K562 (cell line): ENCODE results near the gene NTPCR. TPM values are rescaled to one million over a fixed set of nuclear protein-coding genes. Genes with fewer than 3 reads are reported as not detected.

Experiments
- ATAC-seq: fragments of 200-7000 bp; cut with Tn5 transposase; 3 replicates; pipeline ENCODE4 v1.9.1; 2020; ENCODE audit warnings: moderate library complexity
- BruUV-seq: library from RNA; stranded (reverse); fragments of 400-500 nt; replicated peaks from 2 replicates; lab custom pipeline; 2021; lab: Mats Ljungman, UMichigan
- CTCF ChIA-PET: fragments of 300-600 bp; formaldehyde crosslinking; extraction: SDS; loops from one replicate; lab custom pipeline; 2021; ENCODE audit warnings: low intra/inter-chr PET ratio; lab: Yijun Ruan, JAX
- POLR2A ChIA-PET: fragments of 300-600, 350-650 bp; sonication (Branson Sonifier 250); formaldehyde crosslinking; extraction: SDS; loops from one replicate; lab custom pipeline; 2021; ENCODE audit warnings: antibody characterized with exemption, inconsistent platforms; lab: Yijun Ruan, JAX
- DNase-seq, 4 experiments: peaks; one replicate each; pipeline versions ENCODE4 v3.0.0 to v3.0.0-alpha.2; 2011 to 2018; ENCODE audit warnings: low spot score in 3 of 4, mixed read lengths in 3 of 4; ENCODE audit errors: extremely low read depth in 1 of 4
- FAIRE-seq: peaks from 2 replicates; lab custom pipeline; 2011; peaks lifted over from hg19 to GRCh38; lab: Jason Lieb, UNC
- H2AFZ ChIP-seq: 2 replicates; pipeline ENCODE4 v1.6.0; 2011; ENCODE audit warnings: low read depth, low read length, control low read depth, inconsistent platforms
- H3K27ac ChIP-seq: fragments of 200-600 bp; 3 replicates; pipeline ENCODE4 v1.8.0; 2011; ENCODE audit warnings: low read depth, mild to moderate bottlenecking, control low read depth, inconsistent platforms, low read length, moderate library complexity, mixed read lengths; ENCODE audit errors: extremely low read depth
- H3K27me3 ChIP-seq, 2 experiments: fragments of 300-600 bp in 1 of 2; 2 replicates in 1 of 2; 3 replicates in 1 of 2; pipeline versions ENCODE4 v1.6.0 to v1.8.0; 2011; ENCODE audit warnings: inconsistent platforms in 2 of 2, low read length in 2 of 2, mild to moderate bottlenecking in 1 of 2, mixed read lengths in 1 of 2, moderate library complexity in 1 of 2; ENCODE audit not compliant: control insufficient read depth in 2 of 2, insufficient read depth in 2 of 2
- H3K36me3 ChIP-seq: fragments of 300-600 bp; 3 replicates; pipeline ENCODE4 v1.8.0; 2011; ENCODE audit warnings: mild to moderate bottlenecking, low read length, inconsistent platforms; ENCODE audit not compliant: control insufficient read depth, insufficient read depth
- H3K4me1 ChIP-seq, 2 experiments: fragments of 200-600 bp in 1 of 2; replicated peaks in 1 of 2; 2 replicates in 1 of 2; 3 replicates in 1 of 2; pipeline versions ENCODE4 v1.5.1 to v1.8.0; 2011; ENCODE audit warnings: inconsistent platforms in 2 of 2, low read length in 2 of 2, mild to moderate bottlenecking in 1 of 2, mixed read lengths in 1 of 2, moderate library complexity in 1 of 2; ENCODE audit not compliant: control insufficient read depth in 2 of 2, insufficient read depth in 2 of 2
- H3K4me2 ChIP-seq: 2 replicates; pipeline ENCODE4 v1.6.1; 2011; ENCODE audit warnings: low read length, control low read depth, inconsistent platforms, mixed read lengths; ENCODE audit not compliant: insufficient read depth
- H3K4me3 ChIP-seq: fragments of 200-600 bp; sonication (generic), shearing (Covaris generic); 2 replicates; pipeline ENCODE4 v1.5.1; 2016; ENCODE audit warnings: control low read depth, inconsistent platforms
- H3K79me2 ChIP-seq: fragments of 200-600 bp; 3 replicates; pipeline ENCODE4 v1.8.0; 2011; ENCODE audit warnings: low read length, inconsistent platforms; ENCODE audit not compliant: control insufficient read depth, insufficient read depth
- H3K9ac ChIP-seq, 2 experiments: 2 replicates each; pipeline versions ENCODE4 v1.6.0 to v1.6.1; 2011; ENCODE audit warnings: low read depth in 2 of 2, low read length in 2 of 2, control low read depth in 1 of 2, inconsistent platforms in 1 of 2, mild to moderate bottlenecking in 1 of 2, mixed read lengths in 1 of 2; ENCODE audit not compliant: insufficient read depth in 1 of 2
- H3K9me1 ChIP-seq: one replicate; pipeline ENCODE4 v1.6.0; 2011; ENCODE audit warnings: inconsistent platforms, mild to moderate bottlenecking, low read length, moderate library complexity; ENCODE audit not compliant: control insufficient read depth, insufficient read depth
- H3K9me3 ChIP-seq: replicated peaks from 2 replicates; pipeline ENCODE4 v1.5.1; 2011; ENCODE audit warnings: low read depth, low read length, inconsistent platforms; ENCODE audit not compliant: control insufficient read depth, insufficient read depth
- H4K20me1 ChIP-seq: replicated peaks from 2 replicates; pipeline ENCODE4 v1.6.1; 2011; ENCODE audit warnings: low read length, inconsistent platforms, mixed read lengths; ENCODE audit not compliant: control insufficient read depth, insufficient read depth
- ARNT ChIP-seq, 2 experiments: fragments of 450-650 bp; IDR thresholded peaks; 2 replicates each; pipeline ENCODE4 v1.6.1; 2016; ENCODE audit warnings: mild to moderate bottlenecking in 1 of 2
- CBX3 ChIP-seq, 2 experiments: IDR thresholded peaks; 1 replicate in 1 of 2; 2 replicates in 1 of 2; pipeline ENCODE4 v1.6.1; 2012; ENCODE audit warnings: inconsistent platforms in 2 of 2, low read length in 2 of 2, borderline replicate concordance in 1 of 2, control low read depth in 1 of 2
- CBX5 ChIP-seq: IDR thresholded peaks from 2 replicates; pipeline ENCODE4 v1.6.1; 2014; ENCODE audit warnings: low read depth, borderline replicate concordance
- CREB1 ChIP-seq, 2 experiments: sonication (generic) in 1 of 2; formaldehyde crosslinking in 1 of 2; IDR thresholded peaks; 2 replicates each; pipeline versions ENCODE4 v1.6.1 to v1.8.0; 2012 to 2022; ENCODE audit warnings: inconsistent platforms in 1 of 2, mild to moderate bottlenecking in 1 of 2, missing genetic modification reagents in 1 of 2, moderate library complexity in 1 of 2
- KAT2B ChIP-seq: IDR thresholded peaks from one replicate; pipeline ENCODE4 v1.6.1; 2012; ENCODE audit warnings: low read depth, mild to moderate bottlenecking, control low read depth, inconsistent platforms, low read length, moderate library complexity
- KDM4B ChIP-seq, 2 experiments: fragments of 450-650 bp in 1 of 2; sonication (generic) in 1 of 2; IDR thresholded peaks; 2 replicates each; pipeline ENCODE4 v1.6.1; 2016 to 2017; ENCODE audit warnings: borderline replicate concordance in 2 of 2, antibody characterized with exemption in 1 of 2, low read depth in 1 of 2, mild to moderate bottlenecking in 1 of 2
- KHSRP ChIP-seq: fragments of 450-650 bp; IDR thresholded peaks from 2 replicates; pipeline ENCODE4 v1.6.1; 2017
- NR4A1 ChIP-seq, 2 experiments: fragments of 250-450 bp in 1 of 2; fragments of 450-650 bp in 1 of 2; sonication (Bioruptor Pico) in 1 of 2; IDR thresholded peaks; 2 replicates each; pipeline versions ENCODE4 v1.4.0 to v1.6.1; 2016 to 2020; ENCODE audit warnings: mild to moderate bottlenecking in 2 of 2, missing compliant biosample characterization in 1 of 2, missing genetic modification characterization in 1 of 2, moderate library complexity in 1 of 2
- PHF8 ChIP-seq: fragments of 200-600 bp; sonication (generic); IDR thresholded peaks from 2 replicates; pipeline ENCODE4 v1.6.1; 2012; ENCODE audit warnings: mixed run types, mild to moderate bottlenecking, inconsistent platforms, low read length, moderate library complexity, borderline replicate concordance
- POLR3A ChIP-seq: IDR thresholded peaks from 2 replicates; pipeline ENCODE4 v1.6.1; 2011; ENCODE audit warnings: borderline replicate concordance, mild to moderate bottlenecking, moderate library complexity; ENCODE audit not compliant: insufficient read length, insufficient read depth; ENCODE audit errors: extremely low read depth
- SMARCA4 ChIP-seq: fragments of 450-650 bp; IDR thresholded peaks from 2 replicates; pipeline ENCODE4 v1.6.1; 2016
- TBP ChIP-seq: optimal IDR thresholded peaks from 2 replicates; pipeline ENCODE3; 2011; ENCODE audit warnings: low read depth, low read length, improper control_type of control experiment
- ZFP36 ChIP-seq: fragments of 150-350 bp; IDR thresholded peaks from 2 replicates; pipeline ENCODE4 v1.6.1; 2018; ENCODE audit warnings: low read length, low read depth; ENCODE audit not compliant: partially characterized antibody
- ZNF263 ChIP-seq: sonication (generic); formaldehyde crosslinking; IDR thresholded peaks from 2 replicates; pipeline ENCODE4 v1.8.0; 2022; ENCODE audit warnings: mild to moderate bottlenecking, missing genetic modification reagents, borderline replicate concordance
- ZNF696 ChIP-seq: fragments of 250-450 bp; sonication (Bioruptor Pico); conservative IDR thresholded peaks from 2 replicates; pipeline ENCODE4 v1.4.0; 2020; ENCODE audit warnings: mild to moderate bottlenecking, moderate library complexity
- ZSCAN29 ChIP-seq: fragments of 450-650 bp; IDR thresholded peaks from 2 replicates; pipeline ENCODE4 v1.6.1; 2017
- WGBS: fragments of 100-300 bp; shearing (Covaris generic); methylation state at CpG from one replicate; pipeline ENCODE4 v1.1.6; 2016; ENCODE audit warnings: low coverage, mixed read lengths; ENCODE audit not compliant: insufficient coverage; ENCODE audit errors: missing lambda C conversion rate; 5-methylcytosine and 5-hydroxymethylcytosine counted together
- in situ Hi-C: fragments of 300-500 bp; cut with MboI; formaldehyde crosslinking; loops from 4 replicates; pipeline ENCODE4 v1.15.0; 2018; ENCODE audit warnings: inconsistent platforms, mixed read lengths
- intact Hi-C: fragments of 100-400 bp; cut with micrococcal nuclease; formaldehyde crosslinking; loops from 2 replicates; pipeline ENCODE4 v1.14.2; 2022
- polyA plus RNA-seq, 8 experiments: library from polyadenylated mRNA; depleted of rRNA in 4 of 8; stranded (reverse) in 5 of 8; unstranded in 3 of 8; fragments of >200 nt; fragmentation: Nextera tagmentation in 2 of 8; fragmentation: Illumina TruSeq in 1 of 8; extraction: Ambion mirVana in 2 of 8; extraction: Trizol in 1 of 8; gene quantifications; 2 replicates each; pipeline versions ENCODE4 v1.2.1 to v1.2.3, GENCODE V29; 2011 to 2014; ENCODE audit warnings: inconsistent platforms in 1 of 8, missing spikeins in 1 of 8
- total RNA-seq, 7 experiments: library from RNA; depleted of rRNA in 6 of 7; stranded (reverse); fragments of >200 nt in 6 of 7; fragmentation: Illumina TruSeq in 2 of 7; extraction: Trizol in 2 of 7; gene quantifications; 2 replicates each; pipeline versions ENCODE4 v1.2.1 to v1.2.3, GENCODE V29; 2011 to 2021; ENCODE audit warnings: low replicate concordance in 1 of 7
- TF ChIP-seq, protein P1 (sequence below): fragments of 150-350 bp; IDR thresholded peaks from 2 replicates; pipeline ENCODE4 v1.6.1; 2014; ENCODE audit warnings: low read depth, mild to moderate bottlenecking, low read length, borderline replicate concordance
- TF ChIP-seq, protein P2 (sequence below): fragments of 250-450 bp; sonication (Bioruptor Pico); IDR thresholded peaks from 2 replicates; pipeline ENCODE4 v1.4.0; 2020; ENCODE audit warnings: mild to moderate bottlenecking

NTPCR gene
- total and polyA plus RNA-seq, 9 of the 15 experiments (the other 6 are each of a cell fraction or from before 2014, with no cell fraction given) = 19.3 to 105 (median 48.8) TPM

DNA sequence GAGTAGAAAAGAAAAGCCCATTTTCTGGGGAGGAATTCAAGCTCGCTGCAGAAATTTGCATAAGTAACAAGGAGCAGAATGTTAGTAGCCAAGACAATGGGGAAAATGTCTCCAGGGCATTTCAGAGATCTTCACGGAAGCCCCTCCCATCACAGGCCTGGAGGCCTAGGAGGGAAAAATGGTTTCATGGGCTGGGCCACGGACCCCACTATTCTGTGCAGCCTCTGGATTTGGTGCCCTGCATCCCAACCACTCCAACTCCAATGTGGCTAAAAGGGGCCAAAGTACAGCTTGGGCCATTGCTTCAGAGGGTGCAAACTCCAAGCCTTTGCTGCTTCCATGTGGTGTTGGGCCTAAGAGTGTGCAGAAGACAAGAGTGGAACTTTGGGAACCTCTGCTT lies 43.1 kb downstream of the NTPCR start:
- Histone ChIP-seq H3K9me3 (no peaks in the 10 kb centered on the region), H3K79me2 (no peaks in the 10 kb centered on the region), H3K27ac (no peak overlapping the region), H3K4me3 (no peak overlapping the region), H3K4me2 (no peak overlapping the region), H2AFZ (no peak overlapping the region), H3K9me1 (no peaks in the 10 kb centered on the region), H3K9ac (no peak overlapping the region), H3K4me1 (no peaks in the 10 kb centered on the region; a peak in 1 of 5 replicates), H3K36me3 (no peaks in the 10 kb centered on the region), H4K20me1 (no peaks in the 10 kb centered on the region), H3K27me3 (peaks cover 3 to 43% of the 10 kb centered on the region in 2 experiments; a peak in 4 of 5 replicates)
- DNase-seq (no peak), ATAC-seq (no peak), FAIRE-seq (no peak)
- ChIA-PET CTCF (no interaction called here), POLR2A (no interaction called here)
- in situ Hi-C loops = no loop called here
- 0% methylated on average over 3 of the region's 3 CpGs for WGBS
- no TSS peak for BruUV-seq
- TF ChIP-seq KAT2B (no peak), PHF8 (no peak), NR4A1 (CRISPR knock-in tag; IDR thresholded peaks at IDR 0.05) (no peak), NR4A1 (tag; IDR thresholded peaks at IDR 0.05) (no peak), CBX5 (peak; percentile 65; the same call in 1 of the 2 replicates), SMARCA4 (no peak), CREB1 (IDR thresholded peaks at IDR 0.05) (no peak), CREB1 (CRISPR knock-in tag; IDR thresholded peaks at IDR 0.05) (no peak), ZNF263 (CRISPR knock-in tag) (no peak), KHSRP (no peak), ZNF696 (CRISPR knock-in tag) (no peak), ARNT (IDR thresholded peaks at IDR 0.05) (no peak), TBP (no peak), CBX3 (IDR thresholded peaks at IDR 0.05; ENCODE audit: borderline replicate concordance in 1 of 2, low read length in 2 of 2) (0 out of 3 replicates have a peak, but pooled peaks of 1 of the 2 experiments have one; percentile 28), ZSCAN29 (no peak), KDM4B (IDR thresholded peaks at IDR 0.05; ENCODE audit: borderline replicate concordance in 2 of 2, low read depth in 1 of 2) (no peak), POLR3A (no peak), ZFP36 (peak; percentile 82)
- TF ChIP-seq, protein P1, sequence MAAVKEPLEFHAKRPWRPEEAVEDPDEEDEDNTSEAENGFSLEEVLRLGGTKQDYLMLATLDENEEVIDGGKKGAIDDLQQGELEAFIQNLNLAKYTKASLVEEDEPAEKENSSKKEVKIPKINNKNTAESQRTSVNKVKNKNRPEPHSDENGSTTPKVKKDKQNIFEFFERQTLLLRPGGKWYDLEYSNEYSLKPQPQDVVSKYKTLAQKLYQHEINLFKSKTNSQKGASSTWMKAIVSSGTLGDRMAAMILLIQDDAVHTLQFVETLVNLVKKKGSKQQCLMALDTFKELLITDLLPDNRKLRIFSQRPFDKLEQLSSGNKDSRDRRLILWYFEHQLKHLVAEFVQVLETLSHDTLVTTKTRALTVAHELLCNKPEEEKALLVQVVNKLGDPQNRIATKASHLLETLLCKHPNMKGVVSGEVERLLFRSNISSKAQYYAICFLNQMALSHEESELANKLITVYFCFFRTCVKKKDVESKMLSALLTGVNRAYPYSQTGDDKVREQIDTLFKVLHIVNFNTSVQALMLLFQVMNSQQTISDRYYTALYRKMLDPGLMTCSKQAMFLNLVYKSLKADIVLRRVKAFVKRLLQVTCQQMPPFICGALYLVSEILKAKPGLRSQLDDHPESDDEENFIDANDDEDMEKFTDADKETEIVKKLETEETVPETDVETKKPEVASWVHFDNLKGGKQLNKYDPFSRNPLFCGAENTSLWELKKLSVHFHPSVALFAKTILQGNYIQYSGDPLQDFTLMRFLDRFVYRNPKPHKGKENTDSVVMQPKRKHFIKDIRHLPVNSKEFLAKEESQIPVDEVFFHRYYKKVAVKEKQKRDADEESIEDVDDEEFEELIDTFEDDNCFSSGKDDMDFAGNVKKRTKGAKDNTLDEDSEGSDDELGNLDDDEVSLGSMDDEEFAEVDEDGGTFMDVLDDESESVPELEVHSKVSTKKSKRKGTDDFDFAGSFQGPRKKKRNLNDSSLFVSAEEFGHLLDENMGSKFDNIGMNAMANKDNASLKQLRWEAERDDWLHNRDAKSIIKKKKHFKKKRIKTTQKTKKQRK = peak; percentile 62; the same call in 1 of the 2 replicates
- TF ChIP-seq, protein P2, sequence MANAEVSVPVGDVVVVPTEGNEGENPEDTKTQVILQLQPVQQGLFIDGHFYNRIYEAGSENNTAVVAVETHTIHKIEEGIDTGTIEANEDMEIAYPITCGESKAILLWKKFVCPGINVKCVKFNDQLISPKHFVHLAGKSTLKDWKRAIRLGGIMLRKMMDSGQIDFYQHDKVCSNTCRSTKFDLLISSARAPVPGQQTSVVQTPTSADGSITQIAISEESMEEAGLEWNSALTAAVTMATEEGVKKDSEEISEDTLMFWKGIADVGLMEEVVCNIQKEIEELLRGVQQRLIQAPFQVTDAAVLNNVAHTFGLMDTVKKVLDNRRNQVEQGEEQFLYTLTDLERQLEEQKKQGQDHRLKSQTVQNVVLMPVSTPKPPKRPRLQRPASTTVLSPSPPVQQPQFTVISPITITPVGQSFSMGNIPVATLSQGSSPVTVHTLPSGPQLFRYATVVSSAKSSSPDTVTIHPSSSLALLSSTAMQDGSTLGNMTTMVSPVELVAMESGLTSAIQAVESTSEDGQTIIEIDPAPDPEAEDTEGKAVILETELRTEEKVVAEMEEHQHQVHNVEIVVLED (CRISPR knock-in tag) = no peak
- intact Hi-C loops = no loop called here
